ENCODE data around the gene ITGAD. TPM values are rescaled to one million over a fixed set of nuclear protein-coding genes. Genes with fewer than 3 reads are reported as not detected.
"Not testable (repeated sequence)": the region's sequence is repeated elsewhere in the genome, so short reads cannot be mapped to it uniquely, and the experiment has no call there.

Gene ITGAD
- total RNA-seq, 1 experiment from 2014 or later = not detected

DNA sequence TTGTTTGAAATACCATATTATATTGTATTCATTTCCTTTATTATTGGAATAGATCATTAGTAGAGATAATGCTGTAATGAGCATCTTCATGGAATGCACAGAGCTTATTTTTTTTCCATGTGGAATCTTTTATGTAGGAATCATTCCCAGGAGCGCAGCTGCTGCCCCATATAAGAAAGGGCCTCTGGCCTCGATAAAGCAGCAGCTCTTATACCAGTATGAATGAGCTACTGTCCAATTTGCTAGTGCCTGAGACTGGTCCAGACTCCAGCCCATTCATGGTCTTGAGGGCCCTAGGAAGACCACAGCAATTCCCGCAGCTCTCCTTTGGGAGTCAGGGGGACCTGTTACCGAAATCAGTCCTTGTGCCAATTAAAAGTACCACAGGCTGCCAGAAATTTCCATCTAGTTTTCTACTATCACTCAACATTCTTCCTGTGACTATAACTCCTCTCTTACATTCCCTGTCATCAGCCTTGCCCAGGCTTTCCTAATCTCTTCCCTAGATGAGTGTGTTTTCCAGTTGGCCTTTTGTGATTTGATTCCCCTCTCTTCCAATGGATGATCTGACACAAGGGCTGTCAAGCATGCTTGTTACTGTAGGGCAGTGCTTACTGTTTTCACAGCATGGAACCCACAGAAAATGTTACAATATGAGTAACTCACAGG is 47.5 kb downstream of the ITGAD start:
- BruUV-seq (replicated peaks) = no TSS peak
- intact Hi-C loops (cut with micrococcal nuclease; ENCODE audit: unreplicated experiment) = loop anchor here (5.0 kb wide), 1 partner anchor 238 kb away; the partner anchor contains the start of gene PYCARD

DNA sequence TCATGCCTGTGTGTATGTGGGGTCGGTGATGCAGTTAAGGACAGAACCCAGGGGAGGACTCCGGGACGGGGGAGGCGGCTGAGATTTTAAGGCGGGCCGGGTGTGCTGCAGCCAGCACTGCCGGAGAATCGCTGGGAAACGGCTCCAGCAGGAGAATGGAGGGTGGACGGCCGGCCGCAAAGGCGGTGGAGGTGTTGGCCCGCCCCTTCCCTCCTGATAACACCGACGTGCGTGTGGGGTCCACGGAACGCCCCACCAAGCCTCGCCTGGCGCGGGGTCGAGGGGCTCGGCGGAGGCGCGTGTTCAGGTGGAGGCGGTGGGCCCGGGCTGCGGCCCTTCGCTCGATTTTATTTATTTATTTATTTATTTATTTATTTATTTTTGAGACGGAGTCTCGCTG is 48.8 kb downstream of the ITGAD start:
- Histone ChIP-seq H3K36me3 (ENCODE audit: insufficient read depth, low read length, poor library complexity, severe bottlenecking) (no peaks in the 10 kb centered on the region), H3K27me3 (replicated peaks; ENCODE audit: insufficient read depth, low read depth, low read length, poor library complexity) (no peaks in the 10 kb centered on the region), H3K9me3 (ENCODE audit: low read depth, low read length, poor library complexity, severe bottlenecking) (no peaks in the 10 kb centered on the region), H3K4me1 (ENCODE audit: insufficient read depth, low read length, poor library complexity, severe bottlenecking) (no peaks in the 10 kb centered on the region), H3K4me3 (ENCODE audit: low read depth, low read length, poor library complexity, severe bottlenecking) (no peak overlapping the region), H3K27ac (ENCODE audit: low read depth, low read length, poor library complexity, severe bottlenecking) (no peak overlapping the region)
- ChIA-PET POLR2A (ENCODE audit: low non-redundant PET) (no interaction called here), CTCF (interaction anchor here (1.0 kb wide), 1 partner anchor 457 kb away, joined by 4 read pairs; the partner anchor contains the start of gene HSD3B7)
- no peak for TF ChIP-seq EZH2 (IDR thresholded peaks at IDR 0.05; ENCODE audit: borderline replicate concordance, low read depth, low read length, poor library complexity, severe bottlenecking)
- TF ChIP-seq, protein P1, sequence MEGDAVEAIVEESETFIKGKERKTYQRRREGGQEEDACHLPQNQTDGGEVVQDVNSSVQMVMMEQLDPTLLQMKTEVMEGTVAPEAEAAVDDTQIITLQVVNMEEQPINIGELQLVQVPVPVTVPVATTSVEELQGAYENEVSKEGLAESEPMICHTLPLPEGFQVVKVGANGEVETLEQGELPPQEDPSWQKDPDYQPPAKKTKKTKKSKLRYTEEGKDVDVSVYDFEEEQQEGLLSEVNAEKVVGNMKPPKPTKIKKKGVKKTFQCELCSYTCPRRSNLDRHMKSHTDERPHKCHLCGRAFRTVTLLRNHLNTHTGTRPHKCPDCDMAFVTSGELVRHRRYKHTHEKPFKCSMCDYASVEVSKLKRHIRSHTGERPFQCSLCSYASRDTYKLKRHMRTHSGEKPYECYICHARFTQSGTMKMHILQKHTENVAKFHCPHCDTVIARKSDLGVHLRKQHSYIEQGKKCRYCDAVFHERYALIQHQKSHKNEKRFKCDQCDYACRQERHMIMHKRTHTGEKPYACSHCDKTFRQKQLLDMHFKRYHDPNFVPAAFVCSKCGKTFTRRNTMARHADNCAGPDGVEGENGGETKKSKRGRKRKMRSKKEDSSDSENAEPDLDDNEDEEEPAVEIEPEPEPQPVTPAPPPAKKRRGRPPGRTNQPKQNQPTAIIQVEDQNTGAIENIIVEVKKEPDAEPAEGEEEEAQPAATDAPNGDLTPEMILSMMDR (conservative IDR thresholded peaks at IDR 0.05; ENCODE audit: low read depth, low read length) = no peak
- DNase-seq (ENCODE audit: low spot score) = no peak
- intact Hi-C loops (cut with micrococcal nuclease; ENCODE audit: unreplicated experiment) = loop anchor here (2.0 to 5.0 kb wide), 3 partner anchors 240 to 489 kb away; partner anchors contain the start of genes HSD3B7 and PYCARD
- BruUV-seq (replicated peaks) = no TSS peak

More for the DNA sequence above, 47.5 kb downstream of the ITGAD start:
- H3K36me3 ChIP-seq (ENCODE audit: insufficient read depth, low read length, poor library complexity, severe bottlenecking) = no peaks in the 10 kb centered on the region
- no peaks in the 10 kb centered on the region for H3K27me3 ChIP-seq (replicated peaks; ENCODE audit: insufficient read depth, low read depth, low read length, poor library complexity)
- no peak overlapping the region for H3K4me3 ChIP-seq (ENCODE audit: low read depth, low read length, poor library complexity, severe bottlenecking)
- no peaks in the 10 kb centered on the region for H3K9me3 ChIP-seq (ENCODE audit: low read depth, low read length, poor library complexity, severe bottlenecking)
- DNase-seq (ENCODE audit: low spot score) = no peak
- ChIA-PET POLR2A (ENCODE audit: low non-redundant PET) (interaction anchor here (0.6 kb wide), 1 partner anchor 445 kb away, joined by 4 read pairs; no protein-coding TSS in a partner anchor), CTCF (no interaction called here)
- no peaks in the 10 kb centered on the region for H3K4me1 ChIP-seq (ENCODE audit: insufficient read depth, low read length, poor library complexity, severe bottlenecking)
- H3K27ac ChIP-seq (ENCODE audit: low read depth, low read length, poor library complexity, severe bottlenecking) = no peak overlapping the region
- TF ChIP-seq EZH2 (IDR thresholded peaks at IDR 0.05; ENCODE audit: borderline replicate concordance, low read depth, low read length, poor library complexity, severe bottlenecking) = no peak
- TF ChIP-seq, protein P1 (conservative IDR thresholded peaks at IDR 0.05; ENCODE audit: low read depth, low read length) = no peak

GRCh38 chr16:31445931-31446330 is 52.8 kb downstream of the ITGAD start:
- POLR2A ChIA-PET (ENCODE audit: low non-redundant PET); H3K4me3 ChIP-seq (ENCODE audit: low read depth, low read length, poor library complexity, severe bottlenecking); BruUV-seq (replicated peaks); H3K9me3 ChIP-seq (ENCODE audit: low read depth, low read length, poor library complexity, severe bottlenecking); H3K27me3 ChIP-seq (replicated peaks; ENCODE audit: insufficient read depth, low read depth, low read length, poor library complexity); H3K27ac ChIP-seq (ENCODE audit: low read depth, low read length, poor library complexity, severe bottlenecking); intact Hi-C loops (cut with micrococcal nuclease; ENCODE audit: unreplicated experiment); DNase-seq (ENCODE audit: low spot score); H3K4me1 ChIP-seq (ENCODE audit: insufficient read depth, low read length, poor library complexity, severe bottlenecking); H3K36me3 ChIP-seq (ENCODE audit: insufficient read depth, low read length, poor library complexity, severe bottlenecking): not testable (repeated sequence)
- CTCF ChIA-PET = interaction anchor here (0.6 kb wide), 1 partner anchor 34 kb away, joined by 6 read pairs; no protein-coding TSS in a partner anchor

Data from A673 (cell line).